GM21360 (cell line): ENCODE measurements around the gene COL4A2.

Source experiments
- ATAC-seq: cut with Tn5 transposase; IDR thresholded peaks from one replicate; pipeline ENCODE4 v1.9.1; 2021; ENCODE audit warnings: mild to moderate bottlenecking, moderate library complexity; ENCODE audit not compliant: unreplicated experiment

Gene COL4A2

GRCh38 chr13:110432522-110432921, 125.4 kb downstream of the COL4A2 start:
- no peak for ATAC-seq

DNA sequence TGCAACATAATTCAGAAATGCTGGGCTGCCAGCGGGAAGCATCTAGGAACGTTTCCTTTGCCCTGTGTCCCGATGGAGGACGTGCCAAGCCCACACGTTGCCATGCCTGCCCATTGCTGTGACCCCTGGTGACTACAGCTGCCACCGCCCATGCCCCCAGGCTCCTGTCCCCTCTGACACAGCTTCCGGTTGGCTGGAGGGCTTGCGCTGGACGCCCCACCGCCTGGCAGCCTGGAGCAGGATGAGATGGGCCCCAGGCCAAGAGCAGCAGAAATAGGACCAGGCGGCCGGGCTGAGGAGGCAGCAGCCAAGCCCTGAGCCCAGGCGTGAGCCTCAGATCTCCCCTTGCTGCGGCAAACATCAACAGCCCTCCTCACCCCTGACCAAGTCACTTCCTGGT, 125.9 kb downstream of the COL4A2 start:
- no peak for ATAC-seq

DNA sequence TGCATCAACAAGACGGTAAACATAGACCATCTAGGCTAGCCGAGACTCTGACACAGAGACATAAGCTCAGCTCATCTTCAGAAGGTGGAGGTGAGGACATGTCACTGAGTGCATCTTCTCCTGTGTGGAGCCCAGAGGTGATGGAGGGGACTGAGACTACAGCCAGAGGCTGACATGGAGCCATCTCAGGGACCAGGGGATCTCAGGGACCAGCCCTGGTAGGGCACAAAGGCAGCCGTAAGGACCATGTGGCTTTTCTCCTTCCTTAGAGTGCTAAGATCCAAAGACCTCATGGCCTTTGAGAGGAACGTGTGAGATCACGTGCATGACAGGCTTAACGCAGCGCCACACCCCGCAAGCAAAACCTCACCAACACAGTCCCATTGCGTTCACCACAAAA, 127.5 kb downstream of the COL4A2 start:
- no peak for ATAC-seq

DNA sequence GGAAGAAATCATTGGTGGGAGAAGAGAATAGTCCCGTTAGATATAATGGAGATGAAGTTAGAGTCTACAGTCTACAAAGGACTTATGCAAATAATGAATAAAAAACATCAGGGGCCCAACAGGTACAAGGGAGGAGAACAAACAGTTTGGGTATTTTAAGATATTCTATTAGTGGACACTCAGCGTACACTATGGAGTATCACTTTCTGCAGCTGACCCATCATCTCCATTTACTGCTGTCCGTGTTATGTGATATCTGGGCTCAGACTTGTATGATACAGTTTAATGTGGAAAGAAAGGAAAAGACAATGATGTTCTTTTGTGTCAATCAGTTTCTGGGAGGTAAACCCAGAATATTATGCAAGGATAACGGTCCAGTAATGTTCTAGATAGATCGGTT, 128.2 kb downstream of the COL4A2 start:
- no peak for ATAC-seq

DNA sequence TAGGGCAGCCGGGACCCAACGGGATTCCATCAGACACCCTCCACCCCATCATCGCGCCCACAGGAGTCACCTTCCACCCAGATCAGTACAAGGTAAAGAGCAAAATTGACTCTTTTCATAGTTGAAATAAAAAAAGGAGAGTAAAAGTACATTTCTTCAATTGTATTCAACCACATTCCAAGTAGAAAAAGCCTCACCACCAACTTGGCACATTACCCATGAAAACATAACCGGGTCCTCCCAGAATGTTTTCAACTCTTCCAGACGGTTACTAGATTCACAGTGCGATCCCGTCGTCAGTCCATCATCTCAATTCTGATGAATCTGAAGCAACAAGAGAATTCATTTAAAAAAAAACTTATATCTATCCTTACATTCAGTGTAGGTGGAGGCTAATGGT, 129.2 kb downstream of the COL4A2 start:
- ATAC-seq, result no peak

GRCh38 chr13:110436786-110437370, 129.8 kb downstream of the COL4A2 start:
- ATAC-seq, result no peak

DNA sequence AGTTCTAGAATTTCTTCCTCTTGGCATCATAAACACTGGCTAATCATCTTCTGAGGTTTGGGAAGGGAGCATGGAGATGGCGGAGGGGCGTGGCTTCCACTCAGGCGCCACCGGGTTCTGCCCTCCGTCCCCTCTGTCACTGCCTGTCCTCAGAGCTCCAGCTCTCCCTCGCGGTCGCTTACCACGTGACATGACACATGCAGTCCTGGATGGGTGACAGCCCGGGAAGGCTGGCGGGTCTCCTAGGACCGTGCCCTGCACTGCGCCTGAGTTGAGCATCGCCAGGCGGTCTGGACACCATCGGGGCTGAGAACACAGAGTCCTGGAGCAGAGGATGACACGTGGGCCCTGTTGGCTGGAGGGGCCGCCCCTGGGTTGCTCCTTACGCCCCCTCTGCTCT, 131.1 kb downstream of the COL4A2 start:
- ATAC-seq, result no peak

- ATAC-seq, result no peak
Measured at GRCh38 chr13:110438776-110439175, 131.7 kb downstream of the COL4A2 start.

DNA sequence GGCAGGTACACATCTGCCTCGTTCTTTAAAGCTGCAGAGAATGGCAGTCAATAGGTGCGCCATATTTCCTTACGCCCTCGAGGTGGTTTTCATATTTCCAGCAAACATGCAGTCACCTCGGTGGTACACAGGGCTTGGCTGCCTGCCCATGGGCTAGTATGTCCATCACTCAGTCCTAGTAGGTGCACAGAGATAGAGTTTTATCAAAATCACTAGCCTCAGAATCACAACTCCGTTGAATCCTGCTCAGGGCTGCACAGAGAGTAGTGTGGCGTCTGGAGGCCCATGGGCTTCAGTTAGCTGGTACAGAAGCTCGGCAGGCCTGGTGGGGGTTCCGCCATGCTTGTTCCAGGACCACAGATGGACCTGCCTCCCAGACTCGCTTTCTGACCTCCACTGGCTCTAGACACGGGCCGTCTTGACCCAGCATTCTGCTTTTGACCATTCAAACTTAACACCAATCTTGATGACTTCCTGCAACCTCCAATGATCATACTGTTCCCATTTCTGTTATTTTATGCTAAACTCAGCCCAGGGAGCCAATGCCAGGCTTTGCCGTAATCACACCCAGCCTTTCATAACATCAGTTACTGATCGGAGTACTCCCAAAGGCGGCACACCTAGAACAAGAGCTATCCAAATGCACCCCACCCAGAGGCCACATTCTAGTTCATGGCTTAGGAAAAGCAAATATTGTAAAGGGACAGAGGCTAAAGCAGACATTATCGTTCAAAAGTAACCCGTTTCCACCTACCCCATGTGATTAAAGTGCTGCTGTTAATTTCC, 134.1 kb downstream of the COL4A2 start:
- ATAC-seq, result no peak

GRCh38 chr13:110442930-110443621, 136.0 kb downstream of the COL4A2 start:
- no peak for ATAC-seq

DNA sequence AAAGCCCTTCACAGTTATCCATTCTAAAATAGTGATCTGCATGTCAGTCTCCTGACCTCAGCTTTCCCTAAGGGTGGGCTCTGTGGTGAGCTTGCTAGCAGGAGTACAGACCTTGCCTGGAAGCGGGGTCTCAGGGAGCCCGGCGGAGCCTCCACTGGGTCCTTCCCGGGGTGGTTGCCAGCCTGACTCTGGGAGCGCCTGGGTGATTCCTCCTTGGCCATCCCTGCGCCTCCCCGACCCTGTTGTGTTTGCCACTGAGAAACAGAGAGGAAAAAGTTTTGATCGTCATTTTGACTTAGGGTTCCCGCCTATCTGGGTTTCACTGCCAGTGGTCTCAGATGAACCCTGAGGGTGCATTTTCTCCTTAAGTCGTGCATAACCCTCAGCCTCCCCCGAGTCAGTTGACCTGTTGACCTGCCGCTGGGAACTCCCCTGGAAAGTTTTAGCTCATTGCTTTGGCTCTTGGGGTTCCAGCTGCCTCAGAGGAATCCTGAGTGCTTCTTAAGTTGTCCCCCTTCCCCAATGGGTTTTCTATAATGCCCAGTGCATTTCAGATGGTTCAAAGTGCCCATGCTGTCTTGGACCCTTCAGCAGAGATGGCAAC, 136.6 kb downstream of the COL4A2 start:
- peak; percentile 16 for ATAC-seq

DNA sequence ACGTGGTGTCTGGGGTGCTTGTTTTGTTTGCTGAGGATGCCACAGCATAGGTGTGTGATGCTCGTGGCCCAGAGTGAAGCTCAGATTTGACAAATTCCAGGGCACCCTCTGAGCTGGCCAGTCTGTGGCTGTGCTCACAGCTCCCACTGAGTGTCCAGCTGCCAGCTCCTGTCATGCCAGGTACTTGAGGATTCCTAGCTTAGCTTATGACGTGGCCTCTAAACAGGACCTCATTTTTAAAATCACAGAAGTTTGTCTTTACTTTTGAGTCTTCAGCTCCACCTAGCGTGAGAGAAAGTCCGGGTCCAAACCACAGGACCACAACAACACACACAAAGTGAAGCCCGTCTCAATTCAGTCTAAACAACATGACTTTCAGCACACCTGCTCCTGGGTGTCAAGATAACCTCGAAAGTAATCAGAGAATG, 137.2 kb downstream of the COL4A2 start:
- ATAC-seq, result peak; percentile 31

GRCh38 chr13:110445183-110445582, 138.1 kb downstream of the COL4A2 start:
- ATAC-seq, result peak; percentile 49

DNA sequence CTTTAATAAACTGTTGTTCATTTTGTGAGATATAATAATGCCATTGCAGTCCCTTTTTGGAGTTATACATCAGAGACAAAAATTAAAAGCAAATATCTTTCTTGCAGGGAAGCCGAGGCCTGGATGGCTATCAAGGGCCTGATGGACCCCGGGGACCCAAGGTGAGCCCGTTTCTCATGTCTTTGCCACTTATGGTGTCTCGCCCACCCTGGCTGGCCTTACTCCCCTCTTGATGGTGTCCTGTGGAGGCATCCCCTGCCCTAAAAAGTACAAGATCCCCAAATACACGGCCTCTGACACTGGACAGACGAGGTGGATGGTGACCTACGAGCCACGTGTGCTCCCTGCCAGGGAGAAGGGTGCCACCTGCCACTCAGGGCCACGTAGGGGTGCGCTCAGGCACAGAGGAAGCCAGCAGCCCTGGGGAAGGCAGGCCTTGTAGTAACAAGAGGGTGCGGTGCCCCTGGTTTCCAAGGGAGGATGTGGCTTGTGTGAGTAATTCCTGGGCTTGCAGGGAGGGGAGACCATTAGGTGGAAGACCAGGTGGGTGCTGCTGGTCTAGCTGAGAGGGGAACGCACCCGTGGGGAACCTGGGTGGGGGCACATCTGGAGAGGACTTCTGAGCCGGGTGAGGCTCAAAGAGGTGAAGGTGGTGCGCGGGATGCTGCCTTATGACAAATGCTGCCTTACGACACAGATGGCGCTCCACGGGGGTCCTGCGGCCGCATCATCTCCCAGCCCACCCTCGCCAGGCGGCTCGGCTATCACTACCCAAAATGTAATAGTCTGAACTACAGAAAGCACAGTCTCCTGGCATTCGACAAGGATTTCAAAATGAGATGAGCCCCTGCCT, 138.9 kb downstream of the COL4A2 start:
- ATAC-seq, result no peak

- no peak for ATAC-seq
Measured at GRCh38 chr13:110446575-110446890, 139.4 kb downstream of the COL4A2 start.

DNA sequence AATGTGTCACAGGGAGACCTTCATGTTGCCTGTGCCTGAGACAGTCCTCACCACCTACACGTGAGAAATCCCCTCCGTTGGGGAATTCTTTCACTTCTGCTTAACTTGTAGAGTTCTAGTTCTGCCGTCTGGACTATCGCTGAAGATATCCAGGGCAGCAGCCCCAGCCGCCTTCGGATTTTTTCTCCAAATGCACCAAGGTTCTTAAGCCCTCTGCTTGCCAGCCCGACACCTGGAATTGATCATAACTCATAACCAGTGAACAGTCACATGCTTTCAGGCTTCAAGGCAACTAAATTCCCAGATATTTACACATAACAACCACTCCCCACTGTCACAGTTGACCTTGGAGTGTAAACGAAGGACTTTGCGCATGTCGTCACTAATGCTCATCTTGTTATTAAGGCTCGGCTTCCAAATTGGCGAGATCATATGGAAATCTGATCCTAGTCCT, 140.0 kb downstream of the COL4A2 start:
- ATAC-seq, result peak; percentile 62

DNA sequence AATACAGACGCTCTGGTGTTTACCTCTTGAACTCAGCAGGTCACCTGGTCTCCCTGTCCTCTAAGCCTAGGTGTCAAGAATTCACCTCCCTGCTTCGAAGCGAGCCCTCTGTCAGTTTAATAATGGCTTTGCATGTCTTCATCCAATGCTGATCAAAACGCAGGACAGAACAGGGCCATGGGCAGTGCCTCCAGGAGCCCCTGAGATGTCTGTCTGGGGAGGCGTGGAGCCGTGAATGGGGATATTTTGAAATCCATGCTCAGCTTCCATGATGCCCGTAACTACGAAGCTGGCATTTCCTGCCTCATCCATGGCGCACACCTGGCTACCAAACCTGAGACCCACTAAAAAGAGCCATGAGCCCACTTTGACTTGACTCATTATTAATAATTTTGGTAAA, 140.7 kb downstream of the COL4A2 start:
- ATAC-seq, result no peak

- ATAC-seq, result no peak
Measured at GRCh38 chr13:110448230-110448629, 141.1 kb downstream of the COL4A2 start.

DNA sequence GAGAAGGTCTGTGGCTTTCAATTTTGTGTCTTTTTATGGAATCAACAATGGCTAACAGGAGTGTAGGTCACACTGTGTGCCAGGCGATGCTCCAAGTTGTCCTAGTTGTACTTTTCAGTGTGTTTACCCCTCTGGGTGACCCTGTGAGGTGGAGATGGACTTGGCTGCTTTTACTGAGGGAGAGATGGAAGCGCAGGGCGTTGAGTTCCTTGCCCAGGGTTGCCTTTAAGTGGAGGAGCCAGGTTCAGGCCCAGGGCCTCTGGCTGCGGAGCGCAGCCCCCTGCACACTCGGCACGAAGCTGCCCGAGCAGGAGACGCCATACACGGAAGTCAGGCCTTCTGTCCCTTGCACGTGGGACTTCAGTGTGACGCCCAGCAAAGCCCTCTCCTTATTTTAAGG, 141.6 kb downstream of the COL4A2 start:
- no peak for ATAC-seq

DNA sequence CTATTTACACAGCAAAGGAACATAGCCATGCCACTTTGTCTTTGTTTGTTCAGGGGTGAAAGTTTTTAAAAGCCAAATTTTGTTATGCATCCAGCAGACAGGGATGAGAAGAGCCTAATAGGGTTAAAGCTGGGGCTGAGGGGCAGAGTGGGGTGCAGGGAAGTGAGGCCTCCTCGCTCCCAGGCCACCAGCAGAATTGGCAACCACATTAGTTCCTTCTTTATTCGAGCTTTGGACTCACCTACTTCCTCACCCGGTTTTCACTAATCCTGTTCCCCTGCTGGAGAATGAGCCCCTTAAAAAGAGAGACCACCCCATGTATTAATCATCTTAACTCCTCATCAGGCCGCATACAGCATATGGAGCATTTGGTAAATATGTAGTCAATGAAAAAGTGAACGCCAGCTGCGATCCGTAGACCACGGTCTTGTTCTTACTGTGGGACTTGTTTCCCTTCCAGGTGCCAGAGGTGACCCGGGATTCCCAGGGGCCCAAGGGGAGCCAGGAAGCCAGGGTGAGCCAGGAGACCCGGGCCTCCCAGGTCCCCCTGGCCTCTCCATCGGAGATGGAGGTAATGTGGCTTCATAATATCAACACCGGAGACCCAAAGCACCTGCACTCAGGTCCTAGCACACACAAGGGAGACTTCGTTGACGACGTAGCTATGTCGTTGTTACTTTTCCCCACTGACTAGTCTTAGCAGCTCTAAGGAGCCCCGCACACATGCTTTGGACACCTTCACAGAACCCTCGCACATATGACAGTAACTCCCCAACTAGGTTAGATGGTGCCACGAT, 142.3 kb downstream of the COL4A2 start:
- no peak for ATAC-seq
